BJ (cell line): ENCODE results near the gene OOSP4B. TPM values are rescaled to one million over a fixed set of nuclear protein-coding genes. Genes with fewer than 3 reads are reported as not detected.

ENCODE experiments used
- CTCF ChIA-PET: fragments of 350-600 bp; formaldehyde crosslinking; extraction: SDS; loops from one replicate; lab custom pipeline; 2021; ENCODE audit warnings: antibody characterized with exemption, inconsistent platforms; lab: Yijun Ruan, JAX
- POLR2A ChIA-PET: fragments of 300-600 bp; sonication (Branson Sonifier 250); formaldehyde crosslinking; extraction: SDS; loops from one replicate; lab custom pipeline; 2021; ENCODE audit warnings: antibody characterized with exemption; lab: Charles Lee
- DNase-seq: peaks from one replicate; pipeline ENCODE4 v3.0.0-alpha.2; 2011; ENCODE audit warnings: low read depth
- H3K27me3 ChIP-seq: 2 replicates; pipeline ENCODE4 v1.6.0; 2011; ENCODE audit warnings: low read length; ENCODE audit not compliant: control insufficient read depth, insufficient read depth
- H3K36me3 ChIP-seq: 2 replicates; pipeline ENCODE4 v1.5.1; 2011; ENCODE audit warnings: low read length; ENCODE audit not compliant: control insufficient read depth, insufficient read depth
- H3K4me3 ChIP-seq: 2 replicates; pipeline ENCODE4 v1.5.1; 2011; ENCODE audit warnings: low read depth, mild to moderate bottlenecking, control low read depth, low read length
- CTCF ChIP-seq: IDR thresholded peaks from 2 replicates; pipeline ENCODE4 v1.5.1; 2011; ENCODE audit warnings: low read depth, mild to moderate bottlenecking, control low read depth, inconsistent platforms, low read length, moderate library complexity; ENCODE audit not compliant: insufficient read depth
- polyA plus RNA-seq: library from polyadenylated mRNA; depleted of rRNA; stranded (reverse); fragments of >200 nt; gene quantifications from 2 replicates; pipeline ENCODE4 v1.2.3, GENCODE V29; 2011

Gene OOSP4B
- polyA plus RNA-seq, 1 experiment = not detected

GRCh38 chr11:59983212-59983611 lies 33.8 kb upstream of the OOSP4B start:
- TF ChIP-seq CTCF = no peak
- ChIA-PET CTCF (no interaction called here), POLR2A (no interaction called here)

GRCh38 chr11:59984368-59984767 lies 32.6 kb upstream of the OOSP4B start:
- no peak overlapping the region for H3K4me3 ChIP-seq
- no peaks in the 10 kb centered on the region for H3K27me3 ChIP-seq
- no peaks in the 10 kb centered on the region for H3K36me3 ChIP-seq
- DNase-seq = no peak
- CTCF ChIA-PET = no interaction called here
- POLR2A ChIA-PET = no interaction called here
- TF ChIP-seq CTCF = no peak

More at GRCh38 chr11:59983212-59983611, 33.8 kb upstream of the OOSP4B start:
- DNase-seq = no peak
- Histone ChIP-seq H3K4me3 (no peak overlapping the region), H3K27me3 (no peaks in the 10 kb centered on the region), H3K36me3 (no peaks in the 10 kb centered on the region)

GRCh38 chr11:59990421-59990820 lies 26.6 kb upstream of the OOSP4B start:
- CTCF ChIA-PET = no interaction called here
- TF ChIP-seq CTCF = no peak

GRCh38 chr11:59992425-59992824 lies 24.6 kb upstream of the OOSP4B start:
- DNase-seq = no peak
- ChIA-PET POLR2A (no interaction called here), CTCF (no interaction called here)
- H3K36me3 ChIP-seq = no peaks in the 10 kb centered on the region
- H3K4me3 ChIP-seq = no peak overlapping the region
- H3K27me3 ChIP-seq = no peaks in the 10 kb centered on the region
- no peak for TF ChIP-seq CTCF

More at GRCh38 chr11:59990421-59990820, 26.6 kb upstream of the OOSP4B start:
- Histone ChIP-seq H3K27me3 (no peaks in the 10 kb centered on the region), H3K36me3 (no peaks in the 10 kb centered on the region), H3K4me3 (no peak overlapping the region)
- POLR2A ChIA-PET = no interaction called here
- no peak for DNase-seq

- CTCF ChIA-PET = no interaction called here
- no peaks in the 10 kb centered on the region for H3K27me3 ChIP-seq
- H3K4me3 ChIP-seq = no peak overlapping the region
- TF ChIP-seq CTCF = no peak
- POLR2A ChIA-PET = no interaction called here
- no peak for DNase-seq
- no peaks in the 10 kb centered on the region for H3K36me3 ChIP-seq
These were observed 19.2 kb upstream of the OOSP4B start for GRCh38 chr11:59997800-59998199.
